ENCODE measurements around the gene SLFN5. TPM values are rescaled to one million over a fixed set of nuclear protein-coding genes. Genes with fewer than 3 reads are reported as not detected.
A peak's percentile ranks its signal among the peaks of the same experiment; 100 is the strongest.
"Not testable (repeated sequence)": the region's sequence is repeated elsewhere in the genome, so short reads cannot be mapped to it uniquely, and the experiment has no call there.

The SLFN5 gene
- 13.1 TPM for total RNA-seq
- long read RNA-seq, full-length matches to known transcripts = 2 of 5 reads
- long read RNA-seq, partial matches to known transcripts = 3 of 5 reads
- long read RNA-seq, other reads (novel, unspliced or antisense) = 0 of 5 reads

DNA sequence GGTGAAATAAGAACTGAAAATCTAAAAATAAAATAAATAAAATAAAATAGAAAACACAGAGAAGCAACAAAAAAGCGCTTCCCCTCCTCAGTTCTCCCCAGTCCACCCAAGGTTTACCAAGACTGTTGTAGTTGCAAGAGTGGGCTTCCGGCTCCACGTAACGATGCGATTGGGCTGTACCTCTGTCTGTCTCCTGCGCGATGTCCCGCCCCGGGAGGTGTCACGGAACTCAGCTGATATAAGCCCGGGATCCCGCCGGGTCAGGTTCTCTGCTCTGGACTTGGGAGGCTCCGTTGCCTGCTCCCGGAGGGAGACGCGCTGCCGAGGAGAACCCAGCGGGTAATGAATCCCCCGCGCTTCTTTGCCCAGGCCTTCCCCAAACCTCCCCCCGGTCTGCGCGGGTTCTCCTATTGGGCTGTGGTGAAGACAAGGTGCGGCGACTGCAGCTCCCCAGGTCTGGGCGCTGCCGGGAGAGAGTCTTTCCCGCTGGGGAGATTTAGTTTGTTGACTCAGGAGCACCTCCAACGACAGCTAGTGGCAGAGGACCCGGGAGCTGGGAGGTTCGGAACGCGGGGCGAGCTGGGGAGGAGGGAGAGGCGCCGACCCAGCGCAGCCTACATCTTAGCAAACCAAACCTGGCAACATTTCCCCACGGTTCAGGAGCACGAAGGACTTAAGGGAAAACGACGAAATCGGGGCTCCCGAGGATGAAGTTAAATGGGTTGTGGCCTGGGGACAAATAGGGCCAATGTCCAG lies at the start of gene SLFN5:
Gene SLFN5 (plus strand): TSS at position 268 of the 756 bp plus-strand sequence. CDS start 15,619 bp downstream, outside the sequence.
- intact Hi-C loops (cut with micrococcal nuclease) = no loop called here
- ATAC-seq (peak; percentile 98), DNase-seq (peak; percentile 96)

DNA sequence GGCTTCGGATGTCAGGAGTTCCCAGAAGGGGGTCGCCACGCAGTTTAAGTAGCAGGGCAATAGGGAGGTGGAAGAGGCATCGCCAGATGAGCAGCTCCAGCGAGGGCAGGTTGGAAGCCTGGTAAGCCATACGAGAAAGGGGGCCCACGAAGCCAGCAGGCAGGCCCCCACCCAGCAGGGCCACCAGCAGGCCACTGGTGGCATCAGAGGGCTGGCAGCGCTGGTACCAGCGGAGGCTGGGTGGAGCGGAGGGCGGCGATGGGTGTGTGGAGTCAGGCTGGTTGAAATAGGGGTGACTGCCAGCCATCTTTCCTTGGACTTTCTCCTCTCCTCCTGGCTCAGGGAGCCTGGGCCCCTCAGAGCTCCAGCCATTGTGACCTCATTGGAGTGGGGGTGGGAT lies 48.9 kb upstream of the SLFN5 start, which contains the start of gene SLC35G3:
Gene SLC35G3 (minus strand): TSS at position 393 of the 400 bp plus-strand sequence. CDS start 86 bp downstream, at position 307.
- DNase-seq; ATAC-seq; intact Hi-C loops (cut with micrococcal nuclease): not testable (repeated sequence)

DNA sequence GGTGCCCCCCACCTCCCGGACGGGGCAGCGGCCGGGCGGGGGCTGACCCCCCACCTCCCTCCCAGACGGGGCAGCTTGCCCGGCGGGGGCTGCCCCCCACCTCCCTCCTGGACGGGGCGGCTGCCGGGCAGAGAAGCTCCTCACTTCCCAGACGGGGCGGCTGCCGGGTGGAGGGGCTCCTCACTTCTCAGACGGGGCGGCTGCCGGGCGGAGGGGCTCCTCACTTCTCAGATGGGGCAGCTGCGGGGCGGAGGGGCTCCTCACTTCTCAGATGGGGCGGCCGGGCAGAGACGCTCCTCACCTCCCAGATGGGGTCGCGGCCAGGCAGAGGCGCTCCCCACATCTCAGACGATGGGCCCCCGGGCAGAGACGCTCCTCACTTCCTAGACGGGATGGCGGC lies 47.8 kb upstream of the SLFN5 start:
- ATAC-seq; intact Hi-C loops (cut with micrococcal nuclease); DNase-seq: not testable (repeated sequence)

DNA sequence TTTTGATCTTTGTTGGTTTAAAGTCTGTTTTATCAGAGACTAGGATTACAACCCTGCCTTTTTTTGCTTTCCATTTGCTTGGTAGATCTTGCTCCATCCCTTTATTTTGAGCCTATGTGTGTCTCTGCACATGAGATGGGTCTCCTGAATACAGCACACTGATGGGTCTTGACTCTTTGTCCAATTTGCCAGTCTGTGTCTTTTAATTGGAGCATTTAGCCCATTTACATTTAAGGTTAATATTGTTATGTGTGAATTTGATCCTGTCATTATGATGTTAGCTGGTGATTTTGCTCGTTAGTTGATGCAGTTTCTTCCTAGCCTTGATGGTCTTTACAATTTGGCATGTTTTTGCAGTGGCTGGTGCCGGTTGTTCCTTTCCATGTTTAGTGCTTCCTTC lies 40.3 kb upstream of the SLFN5 start:
- ATAC-seq; intact Hi-C loops (cut with micrococcal nuclease): not testable (repeated sequence)

DNA sequence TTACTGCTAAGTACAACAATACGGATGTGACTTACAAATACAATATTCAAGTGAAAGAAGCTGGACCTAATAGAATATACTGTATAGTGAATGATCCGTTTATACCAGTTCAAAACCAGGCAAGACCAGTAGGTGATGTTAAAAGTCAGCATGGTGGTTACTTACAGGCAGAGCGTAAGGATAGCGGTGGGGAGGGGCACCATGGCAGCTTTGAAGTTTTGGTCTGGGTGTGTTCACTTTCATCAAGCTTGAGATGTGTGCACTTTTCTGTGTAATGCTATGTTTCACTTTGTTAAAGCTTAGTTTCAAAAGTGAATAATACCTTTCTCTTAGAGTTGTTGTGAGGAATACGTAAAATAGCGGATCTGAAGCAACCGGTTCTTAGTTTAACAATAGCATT lies 32.1 kb upstream of the SLFN5 start:
- DNase-seq (no peak), ATAC-seq (no peak)
- intact Hi-C loops (cut with micrococcal nuclease) = no loop called here

More for the DNA sequence above, 40.3 kb upstream of the SLFN5 start:
- DNase-seq = not testable (repeated sequence)

DNA sequence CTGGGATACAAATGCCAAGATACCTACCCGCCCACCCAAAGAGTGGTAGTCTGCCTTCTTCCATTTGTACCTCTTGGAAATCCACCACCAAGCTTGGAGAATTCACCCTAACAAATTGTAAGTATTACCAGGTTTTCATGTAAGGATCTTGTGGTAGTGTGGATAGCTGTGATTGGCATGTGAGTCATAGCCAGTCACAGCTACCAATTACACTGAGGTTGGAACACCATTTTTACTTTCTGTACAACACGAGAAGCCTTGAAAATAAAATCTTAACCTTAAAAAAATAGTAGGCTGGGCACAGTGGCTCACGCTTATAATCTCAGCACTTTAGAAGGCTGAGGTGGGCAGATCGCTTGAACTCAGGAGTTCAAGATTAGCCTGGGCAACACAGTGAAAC lies 30.2 kb upstream of the SLFN5 start:
- intact Hi-C loops (cut with micrococcal nuclease) = no loop called here
- ATAC-seq (no peak), DNase-seq (no peak)

DNA sequence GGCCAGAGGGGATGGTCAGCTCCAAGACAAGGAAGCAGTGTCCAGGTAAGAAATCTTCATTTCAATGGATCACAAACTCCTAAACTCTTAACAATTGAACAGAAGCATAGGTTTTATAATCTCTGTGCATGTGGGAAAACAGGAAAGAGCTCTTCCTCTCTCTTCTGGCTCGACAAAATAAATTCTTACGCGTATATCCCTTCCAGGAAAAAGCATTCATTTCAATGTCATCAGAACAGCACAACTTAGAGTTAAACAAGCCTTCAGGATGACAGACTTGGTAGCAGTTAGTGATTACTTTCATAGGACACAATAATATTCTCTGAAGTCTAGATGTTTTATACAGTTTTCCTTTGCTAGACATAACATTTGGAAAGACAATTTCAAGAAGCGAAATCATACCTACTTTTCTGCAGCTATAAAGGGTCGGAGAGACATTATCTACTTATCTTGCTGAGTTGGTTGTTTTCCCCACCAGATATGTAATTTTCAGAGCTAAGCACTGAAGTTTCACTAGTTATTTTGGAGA lies 29.4 kb upstream of the SLFN5 start:
- intact Hi-C loops (cut with micrococcal nuclease) = no loop called here
- DNase-seq = no peak
- no peak for ATAC-seq

DNA sequence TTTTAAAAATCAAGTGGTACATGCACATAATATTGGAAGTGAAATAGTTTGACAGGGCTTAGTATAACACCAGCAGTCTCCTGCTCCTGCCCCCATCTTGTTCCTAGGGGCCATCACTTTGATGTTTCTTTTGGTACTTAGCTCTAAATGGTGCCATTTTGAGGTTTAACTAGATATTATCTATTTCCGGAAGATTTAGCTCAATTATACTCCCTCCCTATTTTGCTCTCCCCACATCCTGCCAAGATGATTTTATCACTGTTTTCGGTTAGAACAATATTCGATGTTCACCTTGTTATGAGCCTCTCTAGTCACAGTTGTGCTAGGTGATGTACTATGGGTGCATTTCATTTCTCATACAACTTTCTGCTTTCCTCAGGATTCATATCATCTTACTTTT lies 28.7 kb upstream of the SLFN5 start:
- ATAC-seq (peak; percentile 11), DNase-seq (no peak)
- intact Hi-C loops (cut with micrococcal nuclease) = no loop called here

DNA sequence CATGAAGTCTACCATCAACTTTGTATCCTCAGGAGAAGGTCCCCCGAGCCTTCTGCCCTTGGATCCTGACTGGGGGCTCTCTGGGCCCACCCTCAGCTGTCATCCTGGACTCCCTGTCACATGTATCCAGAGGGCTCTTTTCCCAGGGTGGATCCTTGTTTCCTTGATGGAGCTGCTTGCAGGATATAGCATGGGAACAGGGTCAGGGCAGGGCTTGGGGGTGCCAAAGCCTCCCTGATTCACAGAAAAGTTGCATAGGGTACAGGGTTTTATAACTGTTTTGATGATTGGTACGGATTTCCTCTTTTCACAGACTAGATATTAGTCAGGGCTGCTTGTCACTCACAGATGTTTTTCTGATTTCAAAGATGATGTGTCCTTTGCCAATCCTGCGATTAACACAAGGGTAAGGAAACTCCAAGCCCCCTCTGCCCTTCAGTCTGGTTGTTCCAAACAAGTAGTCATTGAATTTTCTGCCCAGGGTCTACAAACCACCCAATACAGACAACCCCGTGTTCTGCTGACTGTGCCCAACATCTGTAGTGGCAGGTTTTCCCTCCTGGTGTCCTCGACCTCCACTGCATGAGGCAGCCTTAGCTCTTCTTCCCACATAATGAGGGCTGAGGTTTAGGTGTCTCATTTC lies 28.1 kb upstream of the SLFN5 start:
- intact Hi-C loops (cut with micrococcal nuclease) = no loop called here

DNA sequence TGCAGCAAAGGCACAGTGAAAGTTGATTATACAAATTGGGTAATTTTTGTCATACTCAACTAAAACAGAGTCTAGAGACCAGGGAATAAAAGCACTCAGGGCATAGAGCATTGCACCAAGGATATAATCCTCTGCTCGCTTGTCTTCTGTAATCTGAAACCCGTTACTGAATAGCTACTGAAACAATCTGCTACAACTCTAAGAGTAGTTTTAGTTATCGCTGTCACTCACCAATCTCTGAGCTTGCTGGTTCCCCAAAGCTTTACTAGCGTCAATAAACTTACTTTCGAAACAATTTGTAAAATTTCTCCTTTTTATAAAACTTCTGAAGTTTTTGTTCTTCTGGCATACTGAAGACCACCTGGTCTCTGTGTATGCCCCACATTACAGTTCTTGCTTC lies 25.8 kb upstream of the SLFN5 start:
- no peak for DNase-seq
- intact Hi-C loops (cut with micrococcal nuclease) = no loop called here
- ATAC-seq = no peak

More for the DNA sequence above, 28.1 kb upstream of the SLFN5 start:
- DNase-seq = no peak
- no peak for ATAC-seq

DNA sequence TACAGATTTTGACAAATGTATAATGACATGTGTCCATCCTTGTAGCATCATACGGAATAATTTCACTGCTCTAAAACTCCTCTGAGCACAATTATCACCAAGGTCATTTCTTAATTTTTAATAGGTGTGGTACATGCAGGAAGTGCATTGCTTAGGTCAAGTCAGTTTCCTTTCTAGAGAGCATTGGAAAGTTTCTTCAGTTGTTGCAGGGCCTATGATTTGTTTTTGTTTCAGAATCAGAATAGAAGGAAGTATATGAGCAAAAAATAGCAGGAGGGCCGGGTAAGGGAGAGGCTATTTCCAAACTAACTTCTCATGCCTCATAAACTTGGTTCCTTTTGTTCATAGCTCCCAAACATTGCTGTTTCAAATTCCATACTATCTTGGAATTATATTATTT lies 24.0 kb upstream of the SLFN5 start:
- ATAC-seq = no peak
- no peak for DNase-seq
- intact Hi-C loops (cut with micrococcal nuclease) = no loop called here

DNA sequence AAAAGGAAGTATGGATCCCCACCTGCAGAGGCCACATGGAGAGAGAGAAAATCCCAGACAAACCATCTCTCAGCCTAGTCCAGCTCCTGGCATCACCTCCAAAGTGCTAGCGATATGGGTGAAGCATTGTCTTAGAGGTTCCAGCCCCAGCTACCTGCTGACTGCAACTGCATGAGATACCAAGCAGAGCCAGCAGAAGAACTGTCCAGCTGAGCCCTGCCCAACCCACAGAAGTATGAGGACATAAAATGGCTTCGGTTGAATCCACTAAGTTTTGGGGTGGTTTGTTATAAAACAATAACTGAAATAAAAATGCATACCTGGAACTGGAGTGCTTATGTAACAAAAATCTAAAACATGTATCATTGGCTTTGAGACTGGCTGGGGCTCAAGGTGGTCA lies 20.4 kb upstream of the SLFN5 start:
- ATAC-seq (no peak), DNase-seq (no peak)
- intact Hi-C loops (cut with micrococcal nuclease) = no loop called here

DNA sequence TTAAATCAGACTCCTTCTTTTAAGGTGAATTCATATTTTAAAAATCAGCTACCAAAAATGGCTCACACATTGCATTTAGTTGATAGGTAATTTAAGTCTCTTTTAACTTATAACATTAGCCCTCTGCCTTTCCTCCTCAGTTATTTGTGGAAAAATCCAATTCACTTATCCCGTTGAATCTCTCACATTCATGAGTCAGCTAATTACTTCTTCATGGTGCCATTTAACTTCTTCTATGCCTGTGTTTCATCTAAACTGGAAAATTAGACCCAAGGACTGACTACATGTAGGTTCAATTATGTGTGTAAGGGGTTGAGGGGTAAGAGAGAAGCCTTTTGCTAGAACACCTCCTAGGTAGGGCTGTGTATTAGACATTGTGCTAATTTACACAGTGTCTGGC lies 18.4 kb upstream of the SLFN5 start:
- ATAC-seq = no peak
- intact Hi-C loops (cut with micrococcal nuclease) = no loop called here

DNA sequence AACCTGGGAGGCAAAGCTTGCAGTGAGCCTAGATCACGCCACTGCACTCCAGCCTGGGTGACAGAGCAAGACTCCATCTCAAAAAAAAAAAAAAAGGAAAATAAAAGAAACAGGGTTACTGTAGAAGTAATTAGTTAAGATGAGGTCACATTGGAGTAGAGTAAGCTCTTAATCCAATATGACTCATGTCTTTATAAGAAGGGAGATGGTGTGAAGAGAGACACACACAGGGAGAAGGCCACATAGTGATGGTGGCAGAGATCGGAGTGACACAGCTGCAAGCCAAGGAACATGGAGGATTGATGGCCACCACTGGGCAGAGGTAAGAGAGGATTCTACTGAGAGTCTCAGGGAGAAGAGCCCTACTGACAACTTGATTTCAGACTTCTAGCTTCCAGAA lies 15.3 kb upstream of the SLFN5 start:
- intact Hi-C loops (cut with micrococcal nuclease) = no loop called here
- DNase-seq (no peak), ATAC-seq (no peak)

More for the DNA sequence above, 18.4 kb upstream of the SLFN5 start:
- DNase-seq = no peak

DNA sequence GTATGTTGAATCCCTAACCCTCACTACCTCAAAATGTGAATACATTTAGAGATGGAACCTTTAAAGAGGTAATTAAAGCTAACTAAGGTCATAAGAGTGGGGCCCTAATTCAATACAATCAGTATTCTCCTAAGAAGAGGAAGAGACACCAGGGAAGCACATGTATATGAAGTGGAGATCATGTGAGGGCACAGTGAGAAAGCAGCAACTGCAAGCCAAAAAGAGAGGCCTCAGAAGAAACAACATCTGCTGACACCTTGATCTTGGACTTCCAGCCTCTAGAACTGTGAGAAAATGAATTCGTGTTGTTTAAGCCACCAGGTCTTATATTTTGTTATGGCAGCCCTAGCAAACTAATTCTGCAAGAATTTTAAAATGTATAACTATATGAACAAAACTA lies 13.2 kb upstream of the SLFN5 start:
- no peak for ATAC-seq
- DNase-seq = no peak
- intact Hi-C loops (cut with micrococcal nuclease) = no loop called here

DNA sequence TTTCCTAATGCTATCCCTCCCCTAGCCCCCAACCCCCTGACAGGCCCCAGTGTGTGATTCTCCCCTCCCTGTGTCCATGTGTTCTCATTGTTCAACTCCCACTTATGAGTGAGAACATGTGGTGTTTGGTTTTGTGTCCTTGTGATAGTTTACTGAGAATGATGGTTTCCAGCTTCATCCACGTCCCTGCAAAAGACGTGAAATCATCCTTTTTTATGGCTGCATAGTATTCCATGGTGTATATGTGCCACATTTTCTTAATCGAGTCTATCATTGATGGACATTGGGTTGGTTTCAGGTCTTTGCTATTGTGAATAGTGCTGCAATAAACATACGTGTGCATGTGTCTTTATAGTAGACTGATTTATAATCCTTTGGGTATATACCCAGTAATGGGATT lies 8.6 kb upstream of the SLFN5 start:
- ATAC-seq; intact Hi-C loops (cut with micrococcal nuclease); DNase-seq: not testable (repeated sequence)

DNA sequence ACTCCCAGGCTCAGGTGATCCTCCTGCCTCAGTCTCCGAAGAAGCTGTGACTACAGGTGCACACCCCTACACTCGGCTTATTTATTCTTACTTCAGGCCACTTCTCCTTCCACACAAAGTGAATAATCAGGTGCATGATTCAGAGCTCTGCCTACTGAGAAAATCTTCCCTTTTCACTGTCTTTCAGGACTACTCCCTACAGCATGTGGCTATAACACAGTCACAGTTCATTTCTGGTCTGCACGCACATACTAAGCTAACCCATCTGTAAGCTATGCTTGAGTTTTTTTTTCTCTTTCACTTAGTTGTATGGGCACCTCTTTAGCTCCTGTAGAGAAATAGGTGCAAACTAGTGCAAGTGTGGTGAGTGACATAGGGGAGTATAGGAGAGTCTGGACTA lies 7.6 kb upstream of the SLFN5 start:
- intact Hi-C loops (cut with micrococcal nuclease) = no loop called here
- ATAC-seq = no peak

DNA sequence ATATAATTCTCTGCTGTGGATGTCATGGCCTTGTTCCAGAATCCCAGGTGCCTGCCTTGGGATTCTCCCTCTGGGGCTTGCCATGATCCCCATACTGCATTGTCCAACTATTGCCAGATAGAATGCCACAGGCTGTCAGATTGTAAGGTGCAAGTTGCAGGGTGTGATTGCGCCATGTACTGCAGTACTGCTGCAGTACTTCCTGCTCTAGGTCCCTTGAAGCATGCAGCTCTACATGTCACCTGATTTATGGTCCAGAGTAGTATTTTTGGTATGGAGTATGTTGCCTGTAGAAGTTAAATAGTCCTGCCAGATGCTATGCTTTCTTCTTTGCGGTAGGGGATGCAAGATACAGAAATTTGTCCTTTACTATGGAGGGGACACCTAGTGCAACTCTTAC lies 7.0 kb upstream of the SLFN5 start:
- intact Hi-C loops (cut with micrococcal nuclease) = no loop called here
- ATAC-seq (no peak), DNase-seq (no peak)

More for the DNA sequence above, 7.6 kb upstream of the SLFN5 start:
- DNase-seq = no peak

DNA sequence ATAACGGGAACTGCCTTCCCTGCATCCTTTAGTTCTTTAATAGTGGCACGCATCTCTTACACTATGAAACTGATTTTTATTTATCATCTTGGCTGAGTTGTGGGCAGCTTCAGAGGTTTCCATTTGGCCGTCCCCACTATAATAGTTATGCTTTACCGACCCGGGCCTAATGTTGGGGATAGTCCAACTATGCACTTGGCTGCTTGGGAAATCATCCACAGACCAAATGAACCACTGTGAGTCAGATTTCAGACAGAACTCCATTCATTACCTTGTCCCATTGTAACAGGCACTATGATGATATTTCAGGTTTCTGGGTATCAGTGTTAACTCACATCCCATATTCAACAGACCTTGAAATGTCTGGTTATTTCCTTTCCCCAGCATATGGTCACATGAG lies 6.1 kb upstream of the SLFN5 start:
- intact Hi-C loops (cut with micrococcal nuclease) = no loop called here
- ATAC-seq = no peak
- DNase-seq = no peak

DNA sequence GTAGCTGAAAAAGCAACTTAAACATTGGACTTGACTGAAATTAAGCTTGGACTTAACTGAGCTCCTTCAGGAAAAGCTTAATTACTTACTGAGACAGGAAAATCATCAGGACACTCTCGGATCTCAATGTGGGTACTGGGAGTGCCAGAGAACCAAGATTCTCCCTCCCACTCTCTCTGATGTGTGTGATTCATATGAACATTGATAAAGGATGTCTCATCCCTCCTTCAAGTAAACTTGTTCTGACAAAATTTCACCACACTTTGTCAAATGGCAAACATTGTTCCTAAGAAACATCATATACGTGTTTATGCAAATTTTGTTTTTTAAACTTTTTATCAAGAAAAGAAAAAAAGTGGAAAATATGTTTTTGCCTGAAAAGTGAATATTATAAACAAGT lies 4.1 kb upstream of the SLFN5 start:
- intact Hi-C loops (cut with micrococcal nuclease) = no loop called here
- no peak for ATAC-seq
- no peak for DNase-seq

All from left ventricle myocardium superior (tissue), 1 donor.